Neural cell (in vitro differentiated cells): ENCODE results near the gene ABO. TPM values are rescaled to one million over a fixed set of nuclear protein-coding genes. Genes with fewer than 3 reads are reported as not detected.

Source experiments
- H2AFZ ChIP-seq: fragments of 200-600, 300-800 bp; sonication (generic), shearing (Covaris generic); 2 replicates; pipeline ENCODE4 v1.6.0; 2014; ENCODE audit warnings: low read depth, mild to moderate bottlenecking, antibody characterized with exemption, low read length, moderate library complexity
- H3F3A ChIP-seq: fragments of 200-600 bp; shearing (Covaris generic); 2 replicates; pipeline ENCODE4 v1.6.1; 2016; ENCODE audit warnings: mild to moderate bottlenecking, moderate library complexity, mixed read lengths, antibody characterized with exemption, low read length; ENCODE audit not compliant: insufficient read depth, poor library complexity, severe bottlenecking
- H3K27ac ChIP-seq: fragments of 200-600, 300-800 bp; sonication (generic), shearing (Covaris generic); 2 replicates; pipeline ENCODE4 v1.5.1; 2014; ENCODE audit warnings: mild to moderate bottlenecking, low read length, moderate library complexity
- H3K27me3 ChIP-seq: fragments of 300-800, 200-600 bp; sonication (generic), shearing (Covaris generic); 2 replicates; pipeline ENCODE4 v1.6.0; 2014; ENCODE audit warnings: mild to moderate bottlenecking, low read depth, low read length, moderate library complexity; ENCODE audit not compliant: insufficient read depth
- H3K36me3 ChIP-seq: fragments of 300-800, 200-600 bp; sonication (generic), shearing (Covaris generic); 2 replicates; pipeline ENCODE4 v1.5.1; 2014; ENCODE audit warnings: mild to moderate bottlenecking, antibody characterized with exemption, low read length, moderate library complexity; ENCODE audit not compliant: insufficient read depth
- H3K4me2 ChIP-seq: fragments of 300-800, 200-600 bp; sonication (generic), shearing (Covaris generic); 2 replicates; pipeline ENCODE4 v1.6.0; 2014; ENCODE audit warnings: mild to moderate bottlenecking, low read length
- H3K4me3 ChIP-seq: fragments of 300-800, 200-600 bp; sonication (generic), shearing (Covaris generic); 2 replicates; pipeline ENCODE4 v1.5.1; 2014; ENCODE audit warnings: mild to moderate bottlenecking, low read length, moderate library complexity
- H3K79me2 ChIP-seq: fragments of 200-600 bp; shearing (Covaris generic); replicated peaks from 2 replicates; pipeline ENCODE4 v1.6.0; 2014; ENCODE audit warnings: mild to moderate bottlenecking, low read length, moderate library complexity; ENCODE audit not compliant: insufficient read depth
- H3K9ac ChIP-seq: fragments of 300-800, 200-600 bp; sonication (generic), shearing (Covaris generic); 2 replicates; pipeline ENCODE4 v1.6.1; 2016; ENCODE audit warnings: mild to moderate bottlenecking, low read length, mixed read lengths
- H3K9me2 ChIP-seq: fragments of 200-600 bp; shearing (Covaris generic); 2 replicates; pipeline ENCODE4 v1.6.1; 2016; ENCODE audit warnings: mild to moderate bottlenecking, low read length, mixed read lengths; ENCODE audit not compliant: insufficient read depth
- H3K9me3 ChIP-seq: fragments of 200-600, 300-800 bp; sonication (generic), shearing (Covaris generic); 2 replicates; pipeline ENCODE4 v1.6.1; 2016; ENCODE audit warnings: mild to moderate bottlenecking, mixed run types, low read length, moderate library complexity, mixed read lengths
- H4K20me1 ChIP-seq: fragments of 200-600 bp; shearing (Covaris generic); 2 replicates; pipeline ENCODE4 v1.6.1; 2016; ENCODE audit warnings: mild to moderate bottlenecking, mixed run types; ENCODE audit not compliant: insufficient read depth
- EP300 ChIP-seq: fragments of 450-650 bp; conservative IDR thresholded peaks from 2 replicates; pipeline ENCODE4 v1.6.1; 2014; ENCODE audit warnings: antibody characterized with exemption, mild to moderate bottlenecking, moderate library complexity; ENCODE audit not compliant: poor library complexity, severe bottlenecking
- EZH2 ChIP-seq: fragments of 200-600, 300-800 bp; shearing (Covaris generic), sonication (generic); IDR thresholded peaks from 2 replicates; pipeline ENCODE4 v1.6.1; 2014; ENCODE audit warnings: antibody characterized with exemption, low read length, borderline replicate concordance, mild to moderate bottlenecking; ENCODE audit not compliant: insufficient read depth, poor library complexity, severe bottlenecking
- MXI1 ChIP-seq: fragments of 450-650 bp; conservative IDR thresholded peaks from 2 replicates; pipeline ENCODE4 v1.6.1; 2014; ENCODE audit warnings: antibody characterized with exemption, mild to moderate bottlenecking; ENCODE audit not compliant: poor library complexity, severe bottlenecking
- POLR2AphosphoS5 ChIP-seq: IDR thresholded peaks from 2 replicates; pipeline ENCODE4 v1.6.1; 2012
- RAD21 ChIP-seq: fragments of 450-650 bp; conservative IDR thresholded peaks from 2 replicates; pipeline ENCODE4 v1.6.1; 2014; ENCODE audit warnings: antibody characterized with exemption, mild to moderate bottlenecking, moderate library complexity
- SMC3 ChIP-seq: fragments of 450-650 bp; conservative IDR thresholded peaks from 2 replicates; pipeline ENCODE4 v1.6.1; 2014; ENCODE audit warnings: antibody characterized with exemption, mild to moderate bottlenecking, moderate library complexity; ENCODE audit not compliant: poor library complexity
- TAF1 ChIP-seq: IDR thresholded peaks from 2 replicates; pipeline ENCODE4 v1.6.1; 2012; ENCODE audit warnings: low read depth
- polyA plus RNA-seq: library from polyadenylated mRNA; depleted of rRNA; stranded (reverse); fragments of >200 nt; gene quantifications from 2 replicates; pipeline ENCODE4 v1.2.3, GENCODE V29; 2014
- TF ChIP-seq, protein P1 (sequence below): fragments of 450-650 bp; IDR thresholded peaks from 2 replicates; pipeline ENCODE4 v1.5.1; 2014; ENCODE audit warnings: antibody characterized with exemption, mild to moderate bottlenecking, moderate library complexity; ENCODE audit not compliant: poor library complexity, severe bottlenecking
- TF ChIP-seq, protein P2 (sequence below): IDR thresholded peaks from 2 replicates; pipeline ENCODE4 v1.6.1; 2012; ENCODE audit warnings: borderline replicate concordance

ABO gene
- polyA plus RNA-seq, 1 donor from 2014 or later = not detected

DNA sequence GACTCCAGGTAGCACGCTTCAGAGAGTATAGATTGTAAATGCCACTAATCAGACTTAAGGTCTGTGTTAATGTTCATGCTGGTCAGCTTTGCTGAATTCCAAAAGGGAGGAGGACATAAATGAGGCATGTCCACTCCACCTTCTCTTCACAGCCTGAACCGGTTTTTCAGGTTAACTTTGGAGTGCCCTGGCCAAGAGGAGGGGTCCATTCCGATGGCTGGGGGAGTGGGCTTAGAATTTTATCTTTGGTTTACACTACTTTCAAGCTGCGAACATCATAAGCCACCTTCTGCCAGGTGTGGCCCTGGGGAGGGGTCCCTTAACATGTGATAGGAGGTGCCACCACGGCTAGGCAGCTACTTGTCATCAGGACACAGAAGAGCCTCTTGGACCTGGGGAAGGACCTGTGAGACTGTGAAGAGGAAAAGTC lies 24.2 kb downstream of the ABO start:
- no peak overlapping the region for H3K4me3 ChIP-seq
- no peak overlapping the region for H3K27ac ChIP-seq
- H4K20me1 ChIP-seq = no peaks in the 10 kb centered on the region
- no peaks in the 10 kb centered on the region for H3K9me2 ChIP-seq
- no peak overlapping the region for H3K4me2 ChIP-seq
- H3K79me2 ChIP-seq = no peaks in the 10 kb centered on the region
- no peaks in the 10 kb centered on the region for H3F3A ChIP-seq
- no peak overlapping the region for H2AFZ ChIP-seq
- H3K9ac ChIP-seq = no peak overlapping the region
- no peaks in the 10 kb centered on the region for H3K27me3 ChIP-seq
- peaks cover 4% of the 10 kb centered on the region for H3K9me3 ChIP-seq
- H3K36me3 ChIP-seq = no peaks in the 10 kb centered on the region
- TF ChIP-seq, protein P1, sequence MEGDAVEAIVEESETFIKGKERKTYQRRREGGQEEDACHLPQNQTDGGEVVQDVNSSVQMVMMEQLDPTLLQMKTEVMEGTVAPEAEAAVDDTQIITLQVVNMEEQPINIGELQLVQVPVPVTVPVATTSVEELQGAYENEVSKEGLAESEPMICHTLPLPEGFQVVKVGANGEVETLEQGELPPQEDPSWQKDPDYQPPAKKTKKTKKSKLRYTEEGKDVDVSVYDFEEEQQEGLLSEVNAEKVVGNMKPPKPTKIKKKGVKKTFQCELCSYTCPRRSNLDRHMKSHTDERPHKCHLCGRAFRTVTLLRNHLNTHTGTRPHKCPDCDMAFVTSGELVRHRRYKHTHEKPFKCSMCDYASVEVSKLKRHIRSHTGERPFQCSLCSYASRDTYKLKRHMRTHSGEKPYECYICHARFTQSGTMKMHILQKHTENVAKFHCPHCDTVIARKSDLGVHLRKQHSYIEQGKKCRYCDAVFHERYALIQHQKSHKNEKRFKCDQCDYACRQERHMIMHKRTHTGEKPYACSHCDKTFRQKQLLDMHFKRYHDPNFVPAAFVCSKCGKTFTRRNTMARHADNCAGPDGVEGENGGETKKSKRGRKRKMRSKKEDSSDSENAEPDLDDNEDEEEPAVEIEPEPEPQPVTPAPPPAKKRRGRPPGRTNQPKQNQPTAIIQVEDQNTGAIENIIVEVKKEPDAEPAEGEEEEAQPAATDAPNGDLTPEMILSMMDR = no peak
- no peak for TF ChIP-seq EP300
- no peak for TF ChIP-seq SMC3
- TF ChIP-seq, protein P2, sequence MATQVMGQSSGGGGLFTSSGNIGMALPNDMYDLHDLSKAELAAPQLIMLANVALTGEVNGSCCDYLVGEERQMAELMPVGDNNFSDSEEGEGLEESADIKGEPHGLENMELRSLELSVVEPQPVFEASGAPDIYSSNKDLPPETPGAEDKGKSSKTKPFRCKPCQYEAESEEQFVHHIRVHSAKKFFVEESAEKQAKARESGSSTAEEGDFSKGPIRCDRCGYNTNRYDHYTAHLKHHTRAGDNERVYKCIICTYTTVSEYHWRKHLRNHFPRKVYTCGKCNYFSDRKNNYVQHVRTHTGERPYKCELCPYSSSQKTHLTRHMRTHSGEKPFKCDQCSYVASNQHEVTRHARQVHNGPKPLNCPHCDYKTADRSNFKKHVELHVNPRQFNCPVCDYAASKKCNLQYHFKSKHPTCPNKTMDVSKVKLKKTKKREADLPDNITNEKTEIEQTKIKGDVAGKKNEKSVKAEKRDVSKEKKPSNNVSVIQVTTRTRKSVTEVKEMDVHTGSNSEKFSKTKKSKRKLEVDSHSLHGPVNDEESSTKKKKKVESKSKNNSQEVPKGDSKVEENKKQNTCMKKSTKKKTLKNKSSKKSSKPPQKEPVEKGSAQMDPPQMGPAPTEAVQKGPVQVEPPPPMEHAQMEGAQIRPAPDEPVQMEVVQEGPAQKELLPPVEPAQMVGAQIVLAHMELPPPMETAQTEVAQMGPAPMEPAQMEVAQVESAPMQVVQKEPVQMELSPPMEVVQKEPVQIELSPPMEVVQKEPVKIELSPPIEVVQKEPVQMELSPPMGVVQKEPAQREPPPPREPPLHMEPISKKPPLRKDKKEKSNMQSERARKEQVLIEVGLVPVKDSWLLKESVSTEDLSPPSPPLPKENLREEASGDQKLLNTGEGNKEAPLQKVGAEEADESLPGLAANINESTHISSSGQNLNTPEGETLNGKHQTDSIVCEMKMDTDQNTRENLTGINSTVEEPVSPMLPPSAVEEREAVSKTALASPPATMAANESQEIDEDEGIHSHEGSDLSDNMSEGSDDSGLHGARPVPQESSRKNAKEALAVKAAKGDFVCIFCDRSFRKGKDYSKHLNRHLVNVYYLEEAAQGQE = no peak
- no peak for TF ChIP-seq EZH2
- no peak for TF ChIP-seq MXI1
- no peak for TF ChIP-seq TAF1

DNA sequence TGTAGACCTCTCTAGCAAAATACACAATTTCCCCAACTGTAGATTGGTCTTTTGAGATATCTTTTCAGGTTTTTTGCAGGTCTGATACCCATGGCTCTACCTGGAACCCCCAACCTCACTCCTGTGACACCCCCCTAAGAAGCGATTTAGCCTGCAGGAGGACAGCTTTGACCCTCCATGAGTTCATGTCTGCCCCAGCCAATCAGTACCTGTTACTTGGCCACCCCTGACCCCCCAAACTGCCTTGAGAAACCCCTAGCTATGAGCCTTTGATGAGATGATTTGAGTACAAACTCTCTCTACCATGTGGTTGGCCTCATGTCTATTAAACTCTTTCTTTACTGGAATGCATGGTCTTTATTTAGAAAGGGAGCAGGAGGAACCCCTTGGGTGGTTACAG lies 25.7 kb downstream of the ABO start:
- H3K27ac ChIP-seq = no peak overlapping the region
- no peak overlapping the region for H3K4me3 ChIP-seq
- H3K36me3 ChIP-seq = no peaks in the 10 kb centered on the region
- H4K20me1 ChIP-seq = no peaks in the 10 kb centered on the region
- H3K9me3 ChIP-seq = peaks cover 1% of the 10 kb centered on the region
- no peaks in the 10 kb centered on the region for H3K79me2 ChIP-seq
- TF ChIP-seq, protein P1 = no peak
- TF ChIP-seq MXI1 (no peak), EZH2 (no peak), EP300 (no peak), RAD21 (no peak), TAF1 (no peak), SMC3 (no peak), POLR2AphosphoS5 (no peak)
- TF ChIP-seq, protein P2 = no peak
- no peaks in the 10 kb centered on the region for H3F3A ChIP-seq
- H2AFZ ChIP-seq = no peak overlapping the region
- no peak overlapping the region for H3K9ac ChIP-seq
- no peaks in the 10 kb centered on the region for H3K27me3 ChIP-seq
- no peak overlapping the region for H3K4me2 ChIP-seq
- no peaks in the 10 kb centered on the region for H3K9me2 ChIP-seq
